Measurements from ENCODE around the gene GATAD2A. TPM values are rescaled to one million over a fixed set of nuclear protein-coding genes. Genes with fewer than 3 reads are reported as not detected.

Gene GATAD2A
- total and polyA plus RNA-seq, 9 of the 15 experiments (the other 6 are each of a cell fraction or from before 2014, with no cell fraction given) = 2.4 to 226 (median 44.2) TPM

DNA sequence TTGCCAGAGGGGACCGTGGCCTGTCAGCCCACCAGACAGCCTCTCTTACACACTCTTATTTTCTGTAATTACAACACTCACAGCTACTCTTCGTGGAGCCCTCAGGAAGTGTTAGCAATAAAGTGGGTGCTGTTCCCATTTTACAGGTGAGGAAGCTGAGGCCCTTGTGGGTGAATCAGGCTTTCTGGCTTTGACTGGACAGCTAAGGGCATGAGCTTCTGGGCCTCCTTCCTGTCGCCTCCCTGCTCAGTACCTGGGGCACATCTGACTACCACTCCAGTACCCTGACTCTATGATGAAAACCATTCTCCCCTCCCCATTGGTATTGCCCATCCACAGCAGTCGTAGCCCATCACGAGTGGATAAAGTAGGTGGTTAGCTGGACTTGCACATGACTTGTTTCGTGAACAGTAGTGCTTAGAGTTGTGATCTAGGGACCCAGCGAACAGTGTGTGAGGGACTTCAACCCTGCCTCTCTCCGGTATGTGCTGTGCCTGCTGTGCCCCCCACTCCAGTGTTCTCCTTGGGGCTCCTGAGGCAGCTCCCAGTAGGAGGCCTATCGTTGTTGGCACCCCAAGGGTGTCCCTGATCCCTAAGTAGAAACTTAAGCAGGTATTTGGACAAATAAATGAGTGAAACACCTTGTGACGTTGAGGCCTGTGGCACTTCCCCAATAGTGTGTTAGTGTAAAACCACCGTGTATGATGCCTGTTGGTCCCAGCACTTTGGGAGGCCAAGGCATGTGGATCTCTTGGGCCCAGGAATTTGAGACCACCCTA, 38.6 kb downstream of the GATAD2A start:
- Histone ChIP-seq H3K9ac (ENCODE audit: insufficient read depth in 1 of 2, low read depth in 2 of 2, low read length in 2 of 2) (peak overlapping the region; percentile 15 to 61; a peak in 1 of 4 replicates), H3K4me2 (ENCODE audit: insufficient read depth, low read length) (peak overlapping the region; percentile 65), H3K27me3 (ENCODE audit: control insufficient read depth in 2 of 2, insufficient read depth in 2 of 2, low read length in 2 of 2) (no peaks in the 10 kb centered on the region), H3K27ac (ENCODE audit: extremely low read depth, low read depth, low read length) (peak overlapping the region; percentile 73), H2AFZ (ENCODE audit: low read depth, low read length) (no peak overlapping the region), H3K9me1 (ENCODE audit: control insufficient read depth, insufficient read depth, low read length) (no peaks in the 10 kb centered on the region), H3K79me2 (ENCODE audit: control insufficient read depth, insufficient read depth, low read length) (peaks cover 96% of the 10 kb centered on the region), H3K4me3 (no peak overlapping the region), H3K9me3 (replicated peaks; ENCODE audit: control insufficient read depth, insufficient read depth, low read depth, low read length) (no peaks in the 10 kb centered on the region), H3K4me1 (replicated peaks in 1 of 2; ENCODE audit: control insufficient read depth in 2 of 2, insufficient read depth in 2 of 2, low read length in 2 of 2) (peaks cover 46 to 47% of the 10 kb centered on the region in 2 experiments), H4K20me1 (replicated peaks; ENCODE audit: control insufficient read depth, insufficient read depth, low read length) (peaks cover 50% of the 10 kb centered on the region), H3K36me3 (ENCODE audit: control insufficient read depth, insufficient read depth, low read length) (peaks cover 56% of the 10 kb centered on the region)
- DNase-seq (ENCODE audit: extremely low read depth in 1 of 4, low spot score in 3 of 4) (no peak), FAIRE-seq (no peak), ATAC-seq (peak; percentile 24)
- WGBS (ENCODE audit: insufficient coverage, low coverage, missing lambda C conversion rate) = 59% methylated on average over 11 of the region's 11 CpGs
- POLR2A ChIA-PET = interaction anchor here (0.7 to 2.2 kb wide), 6 partner anchors 14 to 37 kb away, joined by 3 to 6 read pairs (median 4); no protein-coding TSS in a partner anchor
- no TSS peak for BruUV-seq (replicated peaks)
- CTCF ChIA-PET (ENCODE audit: low intra/inter-chr PET ratio) = no interaction called here
- intact Hi-C loops (cut with micrococcal nuclease) (loop anchor here (2.0 to 5.0 kb wide), 2 partner anchors 37 to 45 kb away; partner anchors contain the start of gene GATAD2A), in situ Hi-C loops (cut with MboI) (no loop called here)
- 0 out of 2 replicates have a peak, but pooled peaks have one; percentile 54 for TF ChIP-seq KAT7 (CRISPR knock-in tag; IDR thresholded peaks at IDR 0.05; ENCODE audit: borderline replicate concordance)
- TF ChIP-seq PHF20 (IDR thresholded peaks at IDR 0.05; ENCODE audit: partially characterized antibody) = peak; percentile 62
- TF ChIP-seq, protein P1, sequence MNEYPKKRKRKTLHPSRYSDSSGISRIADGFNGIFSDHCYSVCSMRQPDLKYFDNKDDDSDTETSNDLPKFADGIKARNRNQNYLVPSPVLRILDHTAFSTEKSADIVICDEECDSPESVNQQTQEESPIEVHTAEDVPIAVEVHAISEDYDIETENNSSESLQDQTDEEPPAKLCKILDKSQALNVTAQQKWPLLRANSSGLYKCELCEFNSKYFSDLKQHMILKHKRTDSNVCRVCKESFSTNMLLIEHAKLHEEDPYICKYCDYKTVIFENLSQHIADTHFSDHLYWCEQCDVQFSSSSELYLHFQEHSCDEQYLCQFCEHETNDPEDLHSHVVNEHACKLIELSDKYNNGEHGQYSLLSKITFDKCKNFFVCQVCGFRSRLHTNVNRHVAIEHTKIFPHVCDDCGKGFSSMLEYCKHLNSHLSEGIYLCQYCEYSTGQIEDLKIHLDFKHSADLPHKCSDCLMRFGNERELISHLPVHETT (CRISPR knock-in tag; conservative IDR thresholded peaks at IDR 0.05 in 1 of 2, IDR thresholded peaks at IDR 0.05 in 1 of 2) = no peak
- peak; percentile 67 to 89 for TF ChIP-seq KDM1A (IDR thresholded peaks at IDR 0.05)
- TF ChIP-seq CBX1 (IDR thresholded peaks at IDR 0.05; ENCODE audit: low read depth) = peak; percentile 92
- TF ChIP-seq, protein P2, sequence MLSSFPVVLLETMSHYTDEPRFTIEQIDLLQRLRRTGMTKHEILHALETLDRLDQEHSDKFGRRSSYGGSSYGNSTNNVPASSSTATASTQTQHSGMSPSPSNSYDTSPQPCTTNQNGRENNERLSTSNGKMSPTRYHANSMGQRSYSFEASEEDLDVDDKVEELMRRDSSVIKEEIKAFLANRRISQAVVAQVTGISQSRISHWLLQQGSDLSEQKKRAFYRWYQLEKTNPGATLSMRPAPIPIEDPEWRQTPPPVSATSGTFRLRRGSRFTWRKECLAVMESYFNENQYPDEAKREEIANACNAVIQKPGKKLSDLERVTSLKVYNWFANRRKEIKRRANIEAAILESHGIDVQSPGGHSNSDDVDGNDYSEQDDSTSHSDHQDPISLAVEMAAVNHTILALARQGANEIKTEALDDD (IDR thresholded peaks at IDR 0.05) = 0 out of 2 replicates have a peak, but pooled peaks have one; percentile 5
- peak; percentile 83; the same call in 1 of the 2 replicates for TF ChIP-seq SMARCA5 (IDR thresholded peaks at IDR 0.05)
- peak; percentile 79; the same call in 1 of the 2 replicates for TF ChIP-seq PTBP1 (IDR thresholded peaks at IDR 0.05; ENCODE audit: low read depth, low read length)
- TF ChIP-seq RBM25 (IDR thresholded peaks at IDR 0.05; ENCODE audit: low read depth, low read length, severe bottlenecking) = peak; percentile 99
- TF ChIP-seq, protein P3, sequence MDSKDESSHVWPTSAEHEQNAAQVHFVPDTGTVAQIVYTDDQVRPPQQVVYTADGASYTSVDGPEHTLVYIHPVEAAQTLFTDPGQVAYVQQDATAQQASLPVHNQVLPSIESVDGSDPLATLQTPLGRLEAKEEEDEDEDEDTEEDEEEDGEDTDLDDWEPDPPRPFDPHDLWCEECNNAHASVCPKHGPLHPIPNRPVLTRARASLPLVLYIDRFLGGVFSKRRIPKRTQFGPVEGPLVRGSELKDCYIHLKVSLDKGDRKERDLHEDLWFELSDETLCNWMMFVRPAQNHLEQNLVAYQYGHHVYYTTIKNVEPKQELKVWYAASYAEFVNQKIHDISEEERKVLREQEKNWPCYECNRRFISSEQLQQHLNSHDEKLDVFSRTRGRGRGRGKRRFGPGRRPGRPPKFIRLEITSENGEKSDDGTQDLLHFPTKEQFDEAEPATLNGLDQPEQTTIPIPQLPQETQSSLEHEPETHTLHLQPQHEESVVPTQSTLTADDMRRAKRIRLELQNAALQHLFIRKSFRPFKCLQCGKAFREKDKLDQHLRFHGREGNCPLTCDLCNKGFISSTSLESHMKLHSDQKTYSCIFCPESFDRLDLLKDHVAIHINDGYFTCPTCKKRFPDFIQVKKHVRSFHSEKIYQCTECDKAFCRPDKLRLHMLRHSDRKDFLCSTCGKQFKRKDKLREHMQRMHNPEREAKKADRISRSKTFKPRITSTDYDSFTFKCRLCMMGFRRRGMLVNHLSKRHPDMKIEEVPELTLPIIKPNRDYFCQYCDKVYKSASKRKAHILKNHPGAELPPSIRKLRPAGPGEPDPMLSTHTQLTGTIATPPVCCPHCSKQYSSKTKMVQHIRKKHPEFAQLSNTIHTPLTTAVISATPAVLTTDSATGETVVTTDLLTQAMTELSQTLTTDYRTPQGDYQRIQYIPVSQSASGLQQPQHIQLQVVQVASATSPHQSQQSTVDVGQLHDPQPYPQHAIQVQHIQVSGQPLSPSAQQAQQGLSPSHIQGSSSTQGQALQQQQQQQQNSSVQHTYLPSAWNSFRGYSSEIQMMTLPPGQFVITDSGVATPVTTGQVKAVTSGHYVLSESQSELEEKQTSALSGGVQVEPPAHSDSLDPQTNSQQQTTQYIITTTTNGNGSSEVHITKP (IDR thresholded peaks at IDR 0.05; ENCODE audit: partially characterized antibody) = peak; percentile 92
- no peak for TF ChIP-seq CHD1 (IDR thresholded peaks at IDR 0.05; ENCODE audit: low read length)
- TF ChIP-seq HDGF (IDR thresholded peaks at IDR 0.05) = peak; percentile 46; the same call in 1 of the 2 replicates
- TF ChIP-seq, protein P4, sequence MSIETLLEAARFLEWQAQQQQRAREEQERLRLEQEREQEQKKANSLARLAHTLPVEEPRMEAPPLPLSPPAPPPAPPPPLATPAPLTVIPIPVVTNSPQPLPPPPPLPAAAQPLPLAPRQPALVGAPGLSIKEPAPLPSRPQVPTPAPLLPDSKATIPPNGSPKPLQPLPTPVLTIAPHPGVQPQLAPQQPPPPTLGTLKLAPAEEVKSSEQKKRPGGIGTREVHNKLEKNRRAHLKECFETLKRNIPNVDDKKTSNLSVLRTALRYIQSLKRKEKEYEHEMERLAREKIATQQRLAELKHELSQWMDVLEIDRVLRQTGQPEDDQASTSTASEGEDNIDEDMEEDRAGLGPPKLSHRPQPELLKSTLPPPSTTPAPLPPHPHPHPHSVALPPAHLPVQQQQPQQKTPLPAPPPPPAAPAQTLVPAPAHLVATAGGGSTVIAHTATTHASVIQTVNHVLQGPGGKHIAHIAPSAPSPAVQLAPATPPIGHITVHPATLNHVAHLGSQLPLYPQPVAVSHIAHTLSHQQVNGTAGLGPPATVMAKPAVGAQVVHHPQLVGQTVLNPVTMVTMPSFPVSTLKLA (conservative IDR thresholded peaks at IDR 0.05) = no peak
